Natural killer cell treated with Interleukin-12 subunit alpha and Interleukin-12 subunit beta and Interleukin-15 and Interleukin-18, amount 100 ng/mL, for 72 hours (primary cell): ENCODE measurements around the gene MSS51. TPM values are rescaled to one million over a fixed set of nuclear protein-coding genes. Genes with fewer than 3 reads are reported as not detected.
"Not testable (repeated sequence)": the region's sequence is repeated elsewhere in the genome, so short reads cannot be mapped to it uniquely, and the experiment has no call there.

ENCODE experiments used
- ATAC-seq, 2 donors: fragments of 150-1000 bp; cut with Tn5 transposase in 1 of 2; sonication (Bioruptor Pico), chemical (Tn5 transposase) in 1 of 2; 2 replicates each; pipeline ENCODE4 v1.10.0; 2021
- DNase-seq: peaks from one replicate; pipeline ENCODE4 v3.0.0; 2022; ENCODE audit warnings: low spot score
- H3K27ac Mint-ChIP-seq, 2 donors: 1 replicate in 1 of 2; 2 replicates in 1 of 2; pipeline ENCODE4 v1.8.0; 2022; ENCODE audit warnings: mixed read lengths in 2 of 2, mild to moderate bottlenecking in 1 of 2, moderate library complexity in 1 of 2
- H3K27me3 Mint-ChIP-seq, 2 donors: 1 replicate in 1 of 2; 2 replicates in 1 of 2; pipeline ENCODE4 v1.8.0; 2022; ENCODE audit warnings: mixed read lengths in 2 of 2
- H3K36me3 Mint-ChIP-seq: one replicate; pipeline ENCODE4 v1.8.0; 2022; ENCODE audit warnings: mixed read lengths
- H3K4me1 Mint-ChIP-seq, 2 donors: 1 replicate in 1 of 2; 2 replicates in 1 of 2; pipeline ENCODE4 v1.8.0; 2022; ENCODE audit warnings: low read depth in 2 of 2, mixed read lengths in 2 of 2, mild to moderate bottlenecking in 1 of 2
- H3K4me3 Mint-ChIP-seq: one replicate; pipeline ENCODE4 v1.8.0; 2022; ENCODE audit warnings: mixed read lengths
- H3K9me3 Mint-ChIP-seq: 2 replicates; pipeline ENCODE4 v1.8.0; 2022; ENCODE audit warnings: mixed read lengths
- total RNA-seq, 2 donors: library from RNA; stranded (reverse); gene quantifications; one replicate each; pipeline ENCODE4 v1.2.3, GENCODE V29; 2022

Gene MSS51
- total RNA-seq, 2 donors from 2014 or later: 4.4 to 8.5 TPM

GRCh38 chr10:73408061-73408460, 25.3 kb downstream of the MSS51 start:
- ATAC-seq: no peak
- H3K36me3 Mint-ChIP-seq: peaks cover 15% of the 10 kb centered on the region
- H3K4me3 Mint-ChIP-seq: no peak overlapping the region
- no peak for DNase-seq
- H3K27me3 Mint-ChIP-seq: no peaks in the 10 kb centered on the region
- no peak overlapping the region for H3K27ac Mint-ChIP-seq
- peaks cover 47 to 50% of the 10 kb centered on the region in 2 donors for H3K4me1 Mint-ChIP-seq
- H3K9me3 Mint-ChIP-seq: no peaks in the 10 kb centered on the region

- no peak overlapping the region for H3K27ac Mint-ChIP-seq
- H3K9me3 Mint-ChIP-seq: no peaks in the 10 kb centered on the region
- H3K4me1 Mint-ChIP-seq: peaks cover 42 to 51% of the 10 kb centered on the region in 2 donors
- peaks cover 15% of the 10 kb centered on the region for H3K36me3 Mint-ChIP-seq
- no peaks in the 10 kb centered on the region for H3K27me3 Mint-ChIP-seq
- ATAC-seq (no peak), DNase-seq (no peak)
- no peak overlapping the region for H3K4me3 Mint-ChIP-seq
Measured at GRCh38 chr10:73407495-73407894, 25.9 kb downstream of the MSS51 start.

GRCh38 chr10:73406846-73407245, 26.5 kb downstream of the MSS51 start:
- no peak for DNase-seq
- no peak for ATAC-seq
- H3K9me3 Mint-ChIP-seq: no peaks in the 10 kb centered on the region
- no peak overlapping the region for H3K27ac Mint-ChIP-seq
- H3K4me1 Mint-ChIP-seq: peaks cover 39 to 48% of the 10 kb centered on the region in 2 donors
- H3K4me3 Mint-ChIP-seq: no peak overlapping the region
- peaks cover 15% of the 10 kb centered on the region for H3K36me3 Mint-ChIP-seq
- no peaks in the 10 kb centered on the region for H3K27me3 Mint-ChIP-seq

- ATAC-seq (no peak), DNase-seq (no peak)
- Mint-ChIP-seq H3K36me3 (peaks cover 15% of the 10 kb centered on the region), H3K9me3 (no peaks in the 10 kb centered on the region), H3K4me3 (no peak overlapping the region), H3K27me3 (no peaks in the 10 kb centered on the region), H3K4me1 (peaks cover 34 to 46% of the 10 kb centered on the region in 2 donors), H3K27ac (no peak overlapping the region)
Measured at GRCh38 chr10:73405556-73405955, 27.8 kb downstream of the MSS51 start.

- peaks cover 29 to 40% of the 10 kb centered on the region in 2 donors for H3K4me1 Mint-ChIP-seq
Measured at GRCh38 chr10:73404690-73405089, 28.7 kb downstream of the MSS51 start.

GRCh38 chr10:73401636-73402035, 31.7 kb downstream of the MSS51 start:
- no peaks in the 10 kb centered on the region for H3K9me3 Mint-ChIP-seq
- DNase-seq (no peak), ATAC-seq (no peak)
- no peak overlapping the region for H3K27ac Mint-ChIP-seq
- H3K36me3 Mint-ChIP-seq: no peaks in the 10 kb centered on the region
- H3K4me1 Mint-ChIP-seq: peaks cover 6 to 22% of the 10 kb centered on the region in 2 donors
- H3K27me3 Mint-ChIP-seq: no peaks in the 10 kb centered on the region
- no peak overlapping the region for H3K4me3 Mint-ChIP-seq

More at GRCh38 chr10:73404690-73405089, 28.7 kb downstream of the MSS51 start:
- H3K27me3 Mint-ChIP-seq: no peaks in the 10 kb centered on the region
- ATAC-seq: no peak
- no peaks in the 10 kb centered on the region for H3K9me3 Mint-ChIP-seq
- peaks cover 11% of the 10 kb centered on the region for H3K36me3 Mint-ChIP-seq
- DNase-seq: no peak
- H3K27ac Mint-ChIP-seq: no peak overlapping the region
- no peak overlapping the region for H3K4me3 Mint-ChIP-seq

- Mint-ChIP-seq H3K27ac (no peak overlapping the region), H3K4me3 (no peak overlapping the region), H3K4me1 (peaks cover 0 to 16% of the 10 kb centered on the region in 2 donors), H3K9me3 (no peaks in the 10 kb centered on the region), H3K27me3 (no peaks in the 10 kb centered on the region), H3K36me3 (peaks cover 7% of the 10 kb centered on the region)
- no peak for ATAC-seq
- no peak for DNase-seq
Measured at GRCh38 chr10:73399063-73399462, 34.3 kb downstream of the MSS51 start.

- Mint-ChIP-seq H3K27me3 (no peaks in the 10 kb centered on the region), H3K4me3 (no peak overlapping the region), H3K36me3 (peaks cover 12% of the 10 kb centered on the region), H3K27ac (no peak overlapping the region), H3K9me3 (no peaks in the 10 kb centered on the region), H3K4me1 (peaks cover 0 to 11% of the 10 kb centered on the region in 2 donors)
- ATAC-seq (no peak), DNase-seq (no peak)
Measured at GRCh38 chr10:73398024-73398423, 35.3 kb downstream of the MSS51 start.

- not testable (repeated sequence) for DNase-seq, ATAC-seq, H3K27ac Mint-ChIP-seq, H3K4me1 Mint-ChIP-seq, H3K27me3 Mint-ChIP-seq, H3K9me3 Mint-ChIP-seq, H3K4me3 Mint-ChIP-seq
- peaks cover 21% of the 10 kb centered on the region for H3K36me3 Mint-ChIP-seq
Measured at GRCh38 chr10:73394325-73394724, 39.0 kb downstream of the MSS51 start.

- ATAC-seq: no peak
- H3K4me1 Mint-ChIP-seq: no peaks in the 10 kb centered on the region
- H3K27me3 Mint-ChIP-seq: no peaks in the 10 kb centered on the region
- H3K27ac Mint-ChIP-seq: no peak overlapping the region
- peaks cover 19% of the 10 kb centered on the region for H3K36me3 Mint-ChIP-seq
- H3K9me3 Mint-ChIP-seq: no peaks in the 10 kb centered on the region
- DNase-seq: no peak
- H3K4me3 Mint-ChIP-seq: no peak overlapping the region
Measured at GRCh38 chr10:73388228-73388627, 45.1 kb downstream of the MSS51 start.

- H3K4me1 Mint-ChIP-seq: no peaks in the 10 kb centered on the region
- DNase-seq (no peak), ATAC-seq (no peak)
- H3K27me3 Mint-ChIP-seq: no peaks in the 10 kb centered on the region
- H3K9me3 Mint-ChIP-seq: no peaks in the 10 kb centered on the region
- no peak overlapping the region for H3K27ac Mint-ChIP-seq
- no peak overlapping the region for H3K4me3 Mint-ChIP-seq
- H3K36me3 Mint-ChIP-seq: peaks cover 21% of the 10 kb centered on the region
Measured at GRCh38 chr10:73386583-73386982, 46.8 kb downstream of the MSS51 start.

- DNase-seq: no peak
- Mint-ChIP-seq H3K9me3 (no peaks in the 10 kb centered on the region), H3K36me3 (peaks cover 24% of the 10 kb centered on the region), H3K27ac (peak overlapping the region; percentile 17 to 79), H3K4me3 (no peak overlapping the region), H3K4me1 (peaks cover 7 to 8% of the 10 kb centered on the region in 2 donors), H3K27me3 (no peaks in the 10 kb centered on the region)
- peak in 1 of 2 donors; percentile 48 for ATAC-seq
Measured at GRCh38 chr10:73379064-73379748, 54.2 kb downstream of the MSS51 start.

- no peaks in the 10 kb centered on the region for H3K9me3 Mint-ChIP-seq
- ATAC-seq (no peak), DNase-seq (no peak)
- no peak overlapping the region for H3K4me3 Mint-ChIP-seq
- peaks cover 7 to 8% of the 10 kb centered on the region in 2 donors for H3K4me1 Mint-ChIP-seq
- H3K36me3 Mint-ChIP-seq: peaks cover 19% of the 10 kb centered on the region
- no peaks in the 10 kb centered on the region for H3K27me3 Mint-ChIP-seq
- no peak overlapping the region for H3K27ac Mint-ChIP-seq
Measured at GRCh38 chr10:73376679-73377078, 56.7 kb downstream of the MSS51 start.
